Measurements from ENCODE around the gene ERG28.

GRCh38 chr14:75610834-75611233, 49.8 kb downstream of the ERG28 start:
- TF ChIP-seq, protein P1, sequence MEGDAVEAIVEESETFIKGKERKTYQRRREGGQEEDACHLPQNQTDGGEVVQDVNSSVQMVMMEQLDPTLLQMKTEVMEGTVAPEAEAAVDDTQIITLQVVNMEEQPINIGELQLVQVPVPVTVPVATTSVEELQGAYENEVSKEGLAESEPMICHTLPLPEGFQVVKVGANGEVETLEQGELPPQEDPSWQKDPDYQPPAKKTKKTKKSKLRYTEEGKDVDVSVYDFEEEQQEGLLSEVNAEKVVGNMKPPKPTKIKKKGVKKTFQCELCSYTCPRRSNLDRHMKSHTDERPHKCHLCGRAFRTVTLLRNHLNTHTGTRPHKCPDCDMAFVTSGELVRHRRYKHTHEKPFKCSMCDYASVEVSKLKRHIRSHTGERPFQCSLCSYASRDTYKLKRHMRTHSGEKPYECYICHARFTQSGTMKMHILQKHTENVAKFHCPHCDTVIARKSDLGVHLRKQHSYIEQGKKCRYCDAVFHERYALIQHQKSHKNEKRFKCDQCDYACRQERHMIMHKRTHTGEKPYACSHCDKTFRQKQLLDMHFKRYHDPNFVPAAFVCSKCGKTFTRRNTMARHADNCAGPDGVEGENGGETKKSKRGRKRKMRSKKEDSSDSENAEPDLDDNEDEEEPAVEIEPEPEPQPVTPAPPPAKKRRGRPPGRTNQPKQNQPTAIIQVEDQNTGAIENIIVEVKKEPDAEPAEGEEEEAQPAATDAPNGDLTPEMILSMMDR (IDR thresholded peaks at IDR 0.05; ENCODE audit: low read depth, low read length), result no peak
- no peak for TF ChIP-seq EZH2phosphoT487 (IDR thresholded peaks at IDR 0.05; ENCODE audit: low read depth)
